ENCODE measurements around the gene OCIAD2. TPM values are rescaled to one million over a fixed set of nuclear protein-coding genes. Genes with fewer than 3 reads are reported as not detected.
"Not testable (repeated sequence)": the region's sequence is repeated elsewhere in the genome, so short reads cannot be mapped to it uniquely, and the experiment has no call there.

The OCIAD2 gene
- total RNA-seq, 1 donor from 2014 or later, result 73.1 TPM

- Mint-ChIP-seq H3K27me3 (ENCODE audit: low read depth) (no peaks in the 10 kb centered on the region), H3K36me3 (peaks cover 72% of the 10 kb centered on the region), H3K4me1 (no peaks in the 10 kb centered on the region), H3K4me3 (no peak overlapping the region), H3K27ac (no peak overlapping the region), H3K9me3 (peaks cover 37% of the 10 kb centered on the region)
- no peak for DNase-seq (ENCODE audit: low spot score in 2 of 2, unreplicated experiment in 2 of 2)
- TF ChIP-seq CTCF (IDR thresholded peaks at IDR 0.05; ENCODE audit: unreplicated experiment), result no peak
Measured at GRCh38 chr4:48891028-48891619, 15.4 kb downstream of the OCIAD2 start.

GRCh38 chr4:48889750-48890149, 16.8 kb downstream of the OCIAD2 start:
- H3K27ac Mint-ChIP-seq; H3K27me3 Mint-ChIP-seq (ENCODE audit: low read depth); H3K4me1 Mint-ChIP-seq; DNase-seq (ENCODE audit: low spot score in 2 of 2, unreplicated experiment in 2 of 2); H3K4me3 Mint-ChIP-seq: not testable (repeated sequence)
- H3K36me3 Mint-ChIP-seq, result peaks cover 63% of the 10 kb centered on the region
- H3K9me3 Mint-ChIP-seq, result peaks cover 31% of the 10 kb centered on the region

- DNase-seq (ENCODE audit: low spot score in 2 of 2, unreplicated experiment in 2 of 2); H3K36me3 Mint-ChIP-seq; H3K27ac Mint-ChIP-seq; H3K4me1 Mint-ChIP-seq; H3K27me3 Mint-ChIP-seq (ENCODE audit: low read depth); H3K4me3 Mint-ChIP-seq; H3K9me3 Mint-ChIP-seq: not testable (repeated sequence)
Measured at GRCh38 chr4:48881646-48882045, 24.9 kb downstream of the OCIAD2 start.

- no peaks in the 10 kb centered on the region for H3K27me3 Mint-ChIP-seq (ENCODE audit: low read depth)
- no peak for DNase-seq (ENCODE audit: low spot score in 2 of 2, unreplicated experiment in 2 of 2)
Measured at GRCh38 chr4:48879561-48880442, 26.8 kb downstream of the OCIAD2 start.

GRCh38 chr4:48877827-48878535, 28.6 kb downstream of the OCIAD2 start:
- no peak overlapping the region for H3K27ac Mint-ChIP-seq
- no peak for DNase-seq (ENCODE audit: low spot score in 2 of 2, unreplicated experiment in 2 of 2)

More at GRCh38 chr4:48879561-48880442, 26.8 kb downstream of the OCIAD2 start:
- H3K9me3 Mint-ChIP-seq, result peaks cover 4% of the 10 kb centered on the region
- H3K27ac Mint-ChIP-seq, result no peak overlapping the region
- TF ChIP-seq CTCF (IDR thresholded peaks at IDR 0.05; ENCODE audit: unreplicated experiment), result no peak
- no peak overlapping the region for H3K4me3 Mint-ChIP-seq
- no peaks in the 10 kb centered on the region for H3K36me3 Mint-ChIP-seq
- H3K4me1 Mint-ChIP-seq, result no peaks in the 10 kb centered on the region

GRCh38 chr4:48864696-48865095, 41.9 kb downstream of the OCIAD2 start:
- not testable (repeated sequence) for H3K4me3 Mint-ChIP-seq; H3K4me1 Mint-ChIP-seq; H3K27me3 Mint-ChIP-seq (ENCODE audit: low read depth); H3K27ac Mint-ChIP-seq; DNase-seq (ENCODE audit: low spot score in 2 of 2, unreplicated experiment in 2 of 2)
- Mint-ChIP-seq H3K36me3 (peaks cover 24% of the 10 kb centered on the region), H3K9me3 (peaks cover 25% of the 10 kb centered on the region)

More at GRCh38 chr4:48877827-48878535, 28.6 kb downstream of the OCIAD2 start:
- no peak overlapping the region for H3K4me3 Mint-ChIP-seq
- H3K36me3 Mint-ChIP-seq, result peaks cover 2% of the 10 kb centered on the region
- H3K27me3 Mint-ChIP-seq (ENCODE audit: low read depth), result no peaks in the 10 kb centered on the region
- peaks cover 13% of the 10 kb centered on the region for H3K9me3 Mint-ChIP-seq
- no peak for TF ChIP-seq CTCF (IDR thresholded peaks at IDR 0.05; ENCODE audit: unreplicated experiment)
- no peaks in the 10 kb centered on the region for H3K4me1 Mint-ChIP-seq

GRCh38 chr4:48863728-48864127, 42.8 kb downstream of the OCIAD2 start:
- Mint-ChIP-seq H3K4me3 (no peak overlapping the region), H3K27me3 (ENCODE audit: low read depth) (no peaks in the 10 kb centered on the region), H3K27ac (no peak overlapping the region), H3K36me3 (peaks cover 19% of the 10 kb centered on the region), H3K9me3 (peaks cover 17% of the 10 kb centered on the region), H3K4me1 (no peaks in the 10 kb centered on the region)
- no peak for DNase-seq (ENCODE audit: low spot score in 2 of 2, unreplicated experiment in 2 of 2)
- TF ChIP-seq CTCF (IDR thresholded peaks at IDR 0.05; ENCODE audit: unreplicated experiment), result no peak

Measured in mesothelial cell of epicardium (in vitro differentiated cells).